Ovary (tissue), 9 donors: ENCODE results near the gene POMC. TPM values are rescaled to one million over a fixed set of nuclear protein-coding genes. Genes with fewer than 3 reads are reported as not detected.
"Not testable (repeated sequence)": the region's sequence is repeated elsewhere in the genome, so short reads cannot be mapped to it uniquely, and the experiment has no call there.

Experiments used
- DNase-seq, 5 donors: peaks; one replicate each; pipeline ENCODE4 v3.0.0-alpha.2; 2019 to 2020
- H3K27ac ChIP-seq, 2 donors: fragments of 200-600 bp; one replicate each; pipeline versions ENCODE4 v1.5.1 to v1.8.0; 2019 to 2022
- H3K27me3 ChIP-seq: fragments of 200-600 bp; one replicate; pipeline ENCODE4 v1.8.0; 2022
- H3K36me3 ChIP-seq: fragments of 200-600 bp; sonication (generic); one replicate; pipeline ENCODE4 v1.5.1; 2019
- H3K4me1 ChIP-seq: one replicate; pipeline ENCODE4 v1.8.1; 2013; ENCODE audit warnings: mild to moderate bottlenecking, moderate library complexity; ENCODE audit not compliant: insufficient read depth
- H3K4me3 ChIP-seq: fragments of 200-600 bp; sonication (generic); one replicate; pipeline ENCODE4 v1.5.1; 2017
- H3K9me3 ChIP-seq, 2 donors: fragments of 200-600 bp in 1 of 2; sonication (generic) in 1 of 2; one replicate each; pipeline versions ENCODE4 v1.5.1 to v1.8.1; 2013 to 2019; ENCODE audit warnings: mild to moderate bottlenecking in 1 of 2, moderate library complexity in 1 of 2
- EP300 ChIP-seq: sonication (generic); formaldehyde crosslinking; IDR thresholded peaks from one replicate; pipeline ENCODE4 v1.6.1; 2017; ENCODE audit warnings: antibody characterized with exemption
- POLR2A ChIP-seq: fragments of 450-650 bp; IDR thresholded peaks from one replicate; pipeline ENCODE4 v1.6.1; 2017; ENCODE audit warnings: antibody characterized with exemption, mild to moderate bottlenecking, moderate library complexity
- WGBS, 3 donors: extraction: QIAGEN DNeasy Blood & Tissue Kit in 1 of 3; methylation state at CpG; one replicate each; pipeline versions ENCODE4 v1.1.5 to v1.1.7; 2013 to 2017; 5-methylcytosine and 5-hydroxymethylcytosine counted together
- intact Hi-C, 4 donors: fragments of 100-400 bp; cut with DNase I; formaldehyde crosslinking; loops; one replicate each; pipeline versions ENCODE4 v1.11.0 to v1.15.1; 2022 to 2023
- polyA plus RNA-seq, 2 donors: library from polyadenylated mRNA; stranded (reverse); fragments of 200-250 nt in 1 of 2; fragments of 350-450 nt in 1 of 2; fragmentation: Illumina TruSeq in 1 of 2; extraction: RNeasy Lipid Tissue Mini Kit (QIAGEN cat#74804) in 1 of 2; gene quantifications; one replicate each; pipeline ENCODE4 v1.2.3, GENCODE V29; 2013 to 2014
- total RNA-seq, 7 donors: library from RNA; depleted of rRNA in 2 of 7; stranded (reverse); fragments of >200 nt in 2 of 7; fragmentation: NEBNext Ultra II Directional in 3 of 7; extraction: Animal tissue kit (Norgen Biotek cat#: 25700) in 3 of 7; gene quantifications; one replicate each; pipeline versions ENCODE4 v1.1.0 to v1.2.4, GENCODE V29; 2016 to 2023
- TF ChIP-seq, protein P1 (sequence below), 3 donors: fragments of 450-650 bp in 2 of 3; fragments of 200-600 bp in 1 of 3; IDR thresholded peaks; one replicate each; pipeline versions ENCODE4 v1.5.1 to v1.8.0; 2016 to 2022; ENCODE audit warnings: antibody characterized with exemption in 3 of 3, mild to moderate bottlenecking in 1 of 3
- donor health status: DM: no; HTN: no; CAD: no; lungs with moderate emphysema.
- donor health status: DM: no; HTN: no; CAD: no.
- donor health status: Bipolar disorder and iron deficiency.
- donor health status: DM: yes; HTN: yes; CAD: no.
- donor health status: DM: no; HTN: no; CAD: no.
- donor health status: DM: yes; HTN: yes; CAD: no.

Gene POMC
- total and polyA plus RNA-seq, 9 donors, result 1.4 to 5.0 (median 2.4) TPM; not detected in 1

DNA sequence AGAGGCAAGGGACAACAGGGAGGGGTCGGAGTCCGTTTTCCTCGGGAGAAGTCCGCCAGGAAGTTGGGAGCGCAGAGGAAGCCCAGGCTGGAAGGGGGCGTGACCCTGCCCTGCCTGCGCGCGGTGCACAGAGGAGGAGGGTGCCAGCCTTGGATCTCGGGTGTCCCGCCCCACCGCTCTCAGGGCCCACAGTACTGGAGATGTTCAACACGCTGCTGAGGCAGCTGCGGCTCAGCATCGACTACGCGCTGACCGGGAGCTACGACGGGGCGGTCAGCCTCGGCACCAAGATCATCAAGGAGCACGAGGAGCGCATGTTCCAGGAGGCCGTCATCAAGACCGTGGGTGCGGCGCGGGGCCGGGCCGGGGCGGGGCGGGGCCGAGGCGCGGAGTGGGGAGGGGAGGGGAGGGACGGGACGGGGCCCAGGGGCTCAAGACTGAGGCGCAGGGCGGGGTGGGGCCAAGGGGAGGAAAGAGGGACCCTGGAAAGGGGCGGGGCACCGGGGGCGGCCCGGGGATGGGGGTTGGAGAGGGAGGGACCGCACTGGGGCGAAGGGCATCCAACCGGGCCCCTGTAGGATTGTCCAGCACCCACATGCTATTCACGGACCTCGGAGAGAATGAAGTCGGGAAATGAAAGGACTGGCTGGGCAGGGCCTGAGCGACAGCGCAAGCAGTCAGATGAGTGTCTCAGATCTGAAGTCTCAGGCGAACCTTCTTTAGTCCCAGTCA, 36.6 kb downstream of the POMC start:
- Histone ChIP-seq H3K27me3 (no peaks in the 10 kb centered on the region), H3K9me3 (no peaks in the 10 kb centered on the region), H3K27ac (no peak overlapping the region), H3K36me3 (no peaks in the 10 kb centered on the region), H3K4me1 (peaks cover 2% of the 10 kb centered on the region), H3K4me3 (no peak overlapping the region)
- intact Hi-C loops, result loop anchor here in 2 of 4 donors (5.0 to 10.0 kb wide), 3 partner anchors 97 to 719 kb away; no protein-coding TSS in a partner anchor
- TF ChIP-seq, protein P1, sequence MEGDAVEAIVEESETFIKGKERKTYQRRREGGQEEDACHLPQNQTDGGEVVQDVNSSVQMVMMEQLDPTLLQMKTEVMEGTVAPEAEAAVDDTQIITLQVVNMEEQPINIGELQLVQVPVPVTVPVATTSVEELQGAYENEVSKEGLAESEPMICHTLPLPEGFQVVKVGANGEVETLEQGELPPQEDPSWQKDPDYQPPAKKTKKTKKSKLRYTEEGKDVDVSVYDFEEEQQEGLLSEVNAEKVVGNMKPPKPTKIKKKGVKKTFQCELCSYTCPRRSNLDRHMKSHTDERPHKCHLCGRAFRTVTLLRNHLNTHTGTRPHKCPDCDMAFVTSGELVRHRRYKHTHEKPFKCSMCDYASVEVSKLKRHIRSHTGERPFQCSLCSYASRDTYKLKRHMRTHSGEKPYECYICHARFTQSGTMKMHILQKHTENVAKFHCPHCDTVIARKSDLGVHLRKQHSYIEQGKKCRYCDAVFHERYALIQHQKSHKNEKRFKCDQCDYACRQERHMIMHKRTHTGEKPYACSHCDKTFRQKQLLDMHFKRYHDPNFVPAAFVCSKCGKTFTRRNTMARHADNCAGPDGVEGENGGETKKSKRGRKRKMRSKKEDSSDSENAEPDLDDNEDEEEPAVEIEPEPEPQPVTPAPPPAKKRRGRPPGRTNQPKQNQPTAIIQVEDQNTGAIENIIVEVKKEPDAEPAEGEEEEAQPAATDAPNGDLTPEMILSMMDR (IDR thresholded peaks at IDR 0.05), result no peak
- TF ChIP-seq EP300 (no peak), POLR2A (no peak)
- 8 to 17% (median 13%) methylated on average over 31 to 53 of the region's 53 CpGs for WGBS, 3 donors
- peak in 3 of 5 donors; percentile 18 to 57 (median 40) for DNase-seq

- DNase-seq, result peak in 1 of 5 donors; percentile 31
- Histone ChIP-seq H3K27ac (no peak overlapping the region), H3K27me3 (no peaks in the 10 kb centered on the region), H3K4me1 (peaks cover 2% of the 10 kb centered on the region), H3K36me3 (no peaks in the 10 kb centered on the region), H3K4me3 (no peak overlapping the region), H3K9me3 (no peaks in the 10 kb centered on the region)
- intact Hi-C loops, result loop anchor here in 2 of 4 donors (5.0 to 10.0 kb wide), 3 partner anchors 96 to 719 kb away; no protein-coding TSS in a partner anchor
- TF ChIP-seq POLR2A (no peak), EP300 (no peak)
- TF ChIP-seq, protein P1 (IDR thresholded peaks at IDR 0.05), result no peak
- 69 to 78% (median 77%) methylated on average over 24 of the region's 24 CpGs for WGBS, 3 donors
Observed at GRCh38 chr2:25131253-25131566, 37.2 kb downstream of the POMC start.

DNA sequence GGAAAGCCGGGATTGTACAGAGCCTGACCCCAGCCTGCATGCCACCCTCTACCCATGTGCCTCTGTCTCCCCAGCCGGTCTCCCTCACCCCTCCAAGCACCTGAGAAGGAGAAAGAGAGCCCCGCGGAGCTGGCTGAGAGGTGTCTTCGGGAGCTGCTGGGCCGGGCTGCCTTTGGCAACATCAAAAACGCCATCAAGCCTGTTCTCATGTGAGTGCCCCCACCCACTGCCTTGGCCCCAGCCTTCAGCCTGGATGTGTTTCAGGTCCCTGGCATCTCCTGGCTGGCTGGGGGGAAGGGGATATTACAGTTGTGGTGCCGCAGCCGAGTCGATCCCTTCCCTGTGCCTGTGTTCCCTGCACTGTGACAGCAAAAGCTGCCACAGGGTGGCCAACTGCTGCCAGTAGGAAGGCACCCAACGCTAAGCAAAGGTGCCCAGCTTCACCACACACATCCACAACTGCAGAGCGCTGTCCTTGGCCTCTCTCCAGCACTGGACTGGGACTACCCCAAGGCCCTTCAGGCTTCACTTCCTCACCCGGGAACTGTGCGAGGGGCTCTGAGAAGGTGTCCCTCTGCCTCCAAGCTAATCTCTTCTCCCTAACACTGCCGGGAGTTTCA, 38.4 kb downstream of the POMC start:
- 83 to 88% (median 88%) methylated on average over 15 of the region's 15 CpGs for WGBS, 3 donors
- Histone ChIP-seq H3K4me1 (peaks cover 2% of the 10 kb centered on the region), H3K27ac (no peak overlapping the region), H3K9me3 (no peaks in the 10 kb centered on the region), H3K36me3 (no peaks in the 10 kb centered on the region), H3K27me3 (no peaks in the 10 kb centered on the region), H3K4me3 (no peak overlapping the region)
- TF ChIP-seq, protein P1 (IDR thresholded peaks at IDR 0.05), result no peak
- no peak for TF ChIP-seq EP300
- no peak for TF ChIP-seq POLR2A
- intact Hi-C loops, result loop anchor here (5.0 to 10.0 kb wide), 6 partner anchors 95 to 725 kb away; no protein-coding TSS in a partner anchor
- no peak for DNase-seq

GRCh38 chr2:25127646-25128045, 40.7 kb downstream of the POMC start:
- intact Hi-C loops, result loop anchor here (5.0 to 10.0 kb wide), 3 partner anchors 150 to 723 kb away; no protein-coding TSS in a partner anchor
- Histone ChIP-seq H3K9me3 (no peaks in the 10 kb centered on the region), H3K36me3 (no peaks in the 10 kb centered on the region), H3K4me3 (no peak overlapping the region), H3K27ac (no peak overlapping the region), H3K27me3 (no peaks in the 10 kb centered on the region), H3K4me1 (peaks cover 2% of the 10 kb centered on the region)
- DNase-seq, result no peak
- TF ChIP-seq, protein P1 (IDR thresholded peaks at IDR 0.05), result no peak
- TF ChIP-seq POLR2A (no peak), EP300 (no peak)
- WGBS, 3 donors, result 47 to 54% (median 53%) methylated on average over 5 of the region's 5 CpGs

GRCh38 chr2:25127071-25127470, 41.3 kb downstream of the POMC start:
- not testable (repeated sequence) for H3K27me3 ChIP-seq, H3K4me1 ChIP-seq, DNase-seq, H3K9me3 ChIP-seq, H3K4me3 ChIP-seq, H3K36me3 ChIP-seq, H3K27ac ChIP-seq
- intact Hi-C loops, result loop anchor here (5.0 to 10.0 kb wide), 3 partner anchors 150 to 722 kb away; no protein-coding TSS in a partner anchor
- WGBS, 3 donors, result 84 to 90% (median 84%) methylated on average over 3 of the region's 3 CpGs
